B cell (primary cell): ENCODE data around the gene RBBP8NL. TPM values are rescaled to one million over a fixed set of nuclear protein-coding genes. Genes with fewer than 3 reads are reported as not detected.

Source experiments
- ATAC-seq: fragments of 200-7000 bp; cut with Tn5 transposase; one replicate; pipeline ENCODE4 v1.10.0; 2021; ENCODE audit warnings: low read depth, mild to moderate bottlenecking, moderate number of reproducible peaks, moderate library complexity
- CTCF ChIA-PET: fragments of 350-600 bp; sonication (Branson Sonifier 250); formaldehyde crosslinking; loops from one replicate; lab custom pipeline; 2021; ENCODE audit warnings: antibody characterized with exemption, inconsistent platforms; lab: Charles Lee
- POLR2A ChIA-PET: fragments of 350-600 bp; sonication (Branson Sonifier 250); formaldehyde crosslinking; loops from one replicate; lab custom pipeline; 2021; ENCODE audit warnings: antibody characterized with exemption; lab: Charles Lee
- DNase-seq: peaks from one replicate; pipeline ENCODE4 v3.0.0; 2013
- H2AFZ ChIP-seq: 2 replicates; pipeline ENCODE4 v1.6.1; 2012; ENCODE audit warnings: mild to moderate bottlenecking, low read depth, low read length; ENCODE audit not compliant: insufficient read depth, poor library complexity, severe bottlenecking
- H3K27ac ChIP-seq, 2 donors: 1 replicate in 1 of 2; 2 replicates in 1 of 2; pipeline ENCODE4 v1.5.1; 2012 to 2013; ENCODE audit warnings: low read length in 2 of 2, mild to moderate bottlenecking in 2 of 2, moderate library complexity in 1 of 2
- H3K27me3 ChIP-seq, 4 experiments: fragments of 200-600 bp in 1 of 4; sonication (generic) in 1 of 4; replicated peaks in 1 of 4; 1 replicate in 2 of 4; 2 replicates in 2 of 4; pipeline versions ENCODE4 v1.6.1 to v1.7.0; 2013 to 2016; ENCODE audit warnings: low read length in 3 of 4, mild to moderate bottlenecking in 2 of 4, mixed read lengths in 1 of 4, moderate library complexity in 1 of 4; ENCODE audit not compliant: insufficient read depth in 4 of 4, control insufficient read depth in 3 of 4; ENCODE audit errors: control extremely low read depth in 1 of 4
- H3K36me3 ChIP-seq, 2 experiments: replicated peaks in 1 of 2; 1 replicate in 1 of 2; 2 replicates in 1 of 2; pipeline versions ENCODE4 v1.6.1 to v1.7.1; 2013; ENCODE audit warnings: low read length in 1 of 2; ENCODE audit not compliant: insufficient read depth in 2 of 2, control insufficient read depth in 1 of 2; ENCODE audit errors: control extremely low read depth in 1 of 2, extremely low read depth in 1 of 2
- H3K4me1 ChIP-seq, 2 donors: fragments of 200-600 bp in 1 of 2; sonication (generic) in 1 of 2; 1 replicate in 1 of 2; 2 replicates in 1 of 2; pipeline versions ENCODE4 v1.5.1 to v1.6.1; 2013 to 2017; ENCODE audit warnings: low read length in 2 of 2; ENCODE audit not compliant: control insufficient read depth in 2 of 2, insufficient read depth in 2 of 2
- H3K4me2 ChIP-seq: replicated peaks from 2 replicates; pipeline ENCODE3; 2012; ENCODE audit warnings: mild to moderate bottlenecking, low read depth, low read length; ENCODE audit not compliant: poor library complexity, severe bottlenecking
- H3K4me3 ChIP-seq, 5 experiments: fragments of 200-600 bp in 1 of 5; sonication (generic) in 1 of 5; 1 replicate in 3 of 5; 2 replicates in 2 of 5; pipeline versions ENCODE4 v1.5.1 to v1.7.0; 2011 to 2016; ENCODE audit warnings: low read length in 4 of 5, mild to moderate bottlenecking in 4 of 5, low read depth in 2 of 5, control low read depth in 1 of 5, moderate library complexity in 1 of 5; ENCODE audit not compliant: insufficient read depth in 1 of 5; ENCODE audit errors: control extremely low read depth in 1 of 5, extremely low read depth in 1 of 5
- H3K79me2 ChIP-seq: fragments of 200-600 bp; sonication (generic); one replicate; pipeline ENCODE4 v1.6.0; 2016; ENCODE audit warnings: low read length; ENCODE audit not compliant: control insufficient read depth, insufficient read depth
- H3K9ac ChIP-seq: fragments of 200-600 bp; sonication (generic); 2 replicates; pipeline ENCODE4 v1.6.1; 2017; ENCODE audit warnings: mild to moderate bottlenecking, low read length, moderate library complexity
- H3K9me3 ChIP-seq, 3 donors: one replicate each; pipeline versions ENCODE4 v1.6.1 to v1.7.1; 2013; ENCODE audit warnings: low read length in 2 of 3; ENCODE audit not compliant: control insufficient read depth in 2 of 3, insufficient read depth in 1 of 3; ENCODE audit errors: control extremely low read depth in 1 of 3
- H4K20me1 ChIP-seq: 2 replicates; pipeline ENCODE4 v1.6.0; 2012; ENCODE audit warnings: mild to moderate bottlenecking, low read length; ENCODE audit not compliant: insufficient read depth, control insufficient read depth, poor library complexity, severe bottlenecking
- H3K27ac Mint-ChIP-seq: one replicate; pipeline ENCODE4 v1.8.0; 2021; ENCODE audit warnings: mixed read lengths
- H3K27me3 Mint-ChIP-seq: one replicate; pipeline ENCODE4 v1.8.0; 2021; ENCODE audit warnings: mixed read lengths
- H3K4me1 Mint-ChIP-seq: one replicate; pipeline ENCODE4 v1.8.0; 2021; ENCODE audit warnings: mixed read lengths
- H3K4me3 Mint-ChIP-seq: one replicate; pipeline ENCODE4 v1.8.0; 2021; ENCODE audit warnings: mixed read lengths
- H3K9me3 Mint-ChIP-seq: one replicate; pipeline ENCODE4 v1.8.0; 2022; ENCODE audit warnings: mixed read lengths; ENCODE audit not compliant: insufficient read depth
- CTCF ChIP-seq: fragments of 200-600 bp; IDR thresholded peaks from one replicate; pipeline ENCODE4 v1.8.0; 2022; ENCODE audit warnings: antibody characterized with exemption, mild to moderate bottlenecking
- EZH2 ChIP-seq: IDR thresholded peaks from 2 replicates; pipeline ENCODE4 v1.6.1; 2012; ENCODE audit warnings: borderline replicate concordance, low read depth, mild to moderate bottlenecking, moderate library complexity, low read length; ENCODE audit not compliant: insufficient read depth, poor library complexity, severe bottlenecking
- WGBS: methylation state at CpG from one replicate; pipeline ENCODE4 v1.1.5; 2013; ENCODE audit warnings: missing lambda C conversion rate; ENCODE audit not compliant: insufficient coverage; 5-methylcytosine and 5-hydroxymethylcytosine counted together
- intact Hi-C: fragments of 100-400 bp; cut with micrococcal nuclease; formaldehyde crosslinking; loops from one replicate; pipeline ENCODE4 v1.10.0; 2022
- polyA plus RNA-seq: library from polyadenylated mRNA; depleted of rRNA; stranded (reverse); fragments of >200 nt; gene quantifications from 2 replicates; pipeline ENCODE4 v1.2.3, GENCODE V29; 2012
- total RNA-seq, 2 donors: library from RNA; stranded (reverse); fragments of 120-200 nt in 1 of 2; gene quantifications; 1 replicate in 1 of 2; 2 replicates in 1 of 2; pipeline versions ENCODE4 v1.2.3 to v1.2.4, GENCODE V29; 2013 to 2022

The RBBP8NL gene
- total and polyA plus RNA-seq, 2 donors (not counting 1 experiment from before 2014, with no cell fraction given) = not detected

DNA sequence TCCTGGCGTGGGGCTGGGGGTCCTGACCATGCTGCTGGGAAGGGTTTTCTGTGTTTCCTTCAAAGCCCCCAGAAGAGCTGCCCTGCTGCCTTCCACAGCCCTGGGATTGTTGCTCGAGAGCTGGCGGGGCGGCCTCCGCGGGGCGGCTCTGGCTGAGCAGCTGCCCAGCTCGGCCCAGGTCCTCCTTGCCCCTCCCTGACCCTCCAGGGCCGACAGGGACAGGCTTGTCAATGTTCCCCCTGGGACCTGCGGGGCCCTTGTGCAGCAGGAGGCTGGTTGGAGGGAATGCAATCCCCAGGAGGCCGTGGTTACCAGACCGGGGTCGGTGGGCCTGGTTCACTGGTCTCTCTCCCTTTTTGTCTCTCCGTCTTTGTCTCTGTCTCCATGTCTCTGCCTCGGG lies 28.6 kb upstream of the RBBP8NL start:
- peaks cover 0 to 4% (median 0%) of the 10 kb centered on the region in 4 experiments for H3K27me3 ChIP-seq
- H3K9ac ChIP-seq = no peak overlapping the region
- CTCF ChIA-PET = no interaction called here
- no peak overlapping the region for H3K4me2 ChIP-seq
- H3K4me1 ChIP-seq = no peaks in the 10 kb centered on the region
- WGBS = 72% methylated on average over 15 of the region's 15 CpGs
- no peaks in the 10 kb centered on the region for H3K36me3 ChIP-seq
- intact Hi-C loops = no loop called here
- POLR2A ChIA-PET = no interaction called here
- no peak overlapping the region for H2AFZ ChIP-seq
- TF ChIP-seq CTCF (no peak), EZH2 (no peak)
- no peak overlapping the region for H3K27ac ChIP-seq
- peaks cover 10% of the 10 kb centered on the region for H3K27me3 Mint-ChIP-seq
- ATAC-seq (no peak), DNase-seq (no peak)
- no peaks in the 10 kb centered on the region for H3K4me1 Mint-ChIP-seq
- H3K9me3 Mint-ChIP-seq = no peaks in the 10 kb centered on the region
- no peak overlapping the region for H3K4me3 ChIP-seq
- no peak overlapping the region for H3K27ac Mint-ChIP-seq
- H3K4me3 Mint-ChIP-seq = no peak overlapping the region
- peaks cover 0 to 2% (median 0%) of the 10 kb centered on the region in 3 donors for H3K9me3 ChIP-seq
- H3K79me2 ChIP-seq = no peaks in the 10 kb centered on the region
- no peaks in the 10 kb centered on the region for H4K20me1 ChIP-seq

DNA sequence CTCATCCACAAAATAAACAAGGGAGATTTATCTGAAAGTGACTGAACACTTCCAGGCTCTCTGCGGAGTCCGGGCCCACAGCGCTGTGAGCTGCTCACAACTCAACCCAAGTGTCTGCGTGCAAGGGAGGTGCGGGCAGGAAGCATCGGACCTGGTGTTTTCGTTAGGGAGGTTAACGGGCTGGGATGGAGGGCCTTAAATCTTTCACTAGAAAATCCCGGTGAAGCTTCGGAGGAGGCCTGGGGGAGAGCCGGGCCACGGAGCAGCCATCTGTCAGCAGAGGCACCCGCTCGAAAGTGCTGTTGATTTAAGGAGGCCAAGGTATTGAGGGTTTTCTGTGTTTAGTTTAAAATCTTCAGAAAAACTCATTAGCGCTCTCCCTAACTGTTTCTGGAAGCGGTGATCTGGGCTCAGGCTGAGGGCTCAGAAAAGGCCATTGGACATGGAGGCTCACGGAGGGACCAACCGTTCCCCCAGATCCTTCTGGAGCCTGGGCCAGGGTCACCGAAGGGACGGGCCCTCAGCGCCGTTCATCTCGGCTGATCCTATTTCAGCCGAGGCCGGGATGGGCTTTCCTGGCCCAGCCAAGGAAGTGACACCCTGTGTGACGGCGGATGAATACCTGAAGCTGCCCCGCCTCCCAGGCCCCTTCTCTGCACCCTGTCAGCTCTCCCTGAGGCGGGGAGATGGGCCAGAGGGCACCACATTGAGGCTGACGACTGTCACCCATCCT lies 27.7 kb upstream of the RBBP8NL start:
- no peak overlapping the region for H3K27ac Mint-ChIP-seq
- WGBS = 69% methylated on average over 30 of the region's 30 CpGs
- peaks cover 0 to 4% (median 0%) of the 10 kb centered on the region in 4 experiments for H3K27me3 ChIP-seq
- POLR2A ChIA-PET = no interaction called here
- no peak overlapping the region for H3K9ac ChIP-seq
- H3K4me3 ChIP-seq = no peak overlapping the region
- DNase-seq (no peak), ATAC-seq (no peak)
- no peak overlapping the region for H3K27ac ChIP-seq
- H3K4me3 Mint-ChIP-seq = no peak overlapping the region
- no peak overlapping the region for H2AFZ ChIP-seq
- no peaks in the 10 kb centered on the region for H3K79me2 ChIP-seq
- H3K4me1 ChIP-seq = no peaks in the 10 kb centered on the region
- no peaks in the 10 kb centered on the region for H3K9me3 Mint-ChIP-seq
- no peak overlapping the region for H3K4me2 ChIP-seq
- H3K9me3 ChIP-seq = peaks cover 0 to 2% (median 0%) of the 10 kb centered on the region in 3 donors
- CTCF ChIA-PET = no interaction called here
- H3K27me3 Mint-ChIP-seq = peaks cover 10% of the 10 kb centered on the region
- no peaks in the 10 kb centered on the region for H3K36me3 ChIP-seq
- intact Hi-C loops = no loop called here
- no peaks in the 10 kb centered on the region for H3K4me1 Mint-ChIP-seq
- H4K20me1 ChIP-seq = no peaks in the 10 kb centered on the region
- TF ChIP-seq EZH2 (no peak), CTCF (no peak)
